Psoas muscle (tissue), 8 donors: Measurements from ENCODE around the gene GJB6. TPM values are rescaled to one million over a fixed set of nuclear protein-coding genes. Genes with fewer than 3 reads are reported as not detected.

Experiments
- ATAC-seq, 4 donors: fragments of 200-7000 bp; cut with Tn5 transposase; one replicate each; pipeline ENCODE4 v1.9.1; 2020; ENCODE audit warnings: moderate library complexity in 3 of 4, mild to moderate bottlenecking in 2 of 4
- DNase-seq, 2 donors: peaks; one replicate each; pipeline ENCODE4 v3.0.0-alpha.2; 2020
- H3K27ac ChIP-seq: fragments of 200-600 bp; one replicate; pipeline ENCODE4 v1.8.0; 2022
- H3K27me3 ChIP-seq, 3 donors: fragments of 200-600 bp in 1 of 3; one replicate each; pipeline versions ENCODE4 v1.6.1 to v1.8.0; 2013 to 2022; ENCODE audit warnings: low read length in 2 of 3, mild to moderate bottlenecking in 2 of 3, moderate library complexity in 1 of 3; ENCODE audit not compliant: insufficient read depth in 3 of 3
- H3K36me3 ChIP-seq, 2 donors: fragments of 200-600 bp in 1 of 2; one replicate each; pipeline versions ENCODE4 v1.6.1 to v1.8.0; 2013 to 2022; ENCODE audit warnings: low read depth in 1 of 2, mild to moderate bottlenecking in 1 of 2, moderate library complexity in 1 of 2; ENCODE audit not compliant: insufficient read depth in 1 of 2
- H3K4me1 ChIP-seq: fragments of 200-600 bp; one replicate; pipeline ENCODE4 v1.8.0; 2022
- H3K4me3 ChIP-seq: fragments of 200-600 bp; one replicate; pipeline ENCODE4 v1.8.0; 2022; ENCODE audit warnings: mild to moderate bottlenecking
- H3K9me3 ChIP-seq: fragments of 200-600 bp; one replicate; pipeline ENCODE4 v1.8.0; 2022
- CTCF ChIP-seq: fragments of 200-600 bp; IDR thresholded peaks from one replicate; pipeline ENCODE4 v1.8.0; 2022; ENCODE audit warnings: antibody characterized with exemption
- WGBS, 3 donors: extraction: QIAGEN DNeasy Blood & Tissue Kit; methylation state at CpG; one replicate each; pipeline versions ENCODE4 v1.1.6 to v1.1.7; 2013; 5-methylcytosine and 5-hydroxymethylcytosine counted together
- intact Hi-C, 2 donors: fragments of 100-400 bp; cut with DNase I; formaldehyde crosslinking; loops; one replicate each; pipeline versions ENCODE4 v1.11.0 to v1.14.2; 2022
- polyA plus RNA-seq, 3 donors: library from polyadenylated mRNA; stranded (reverse); fragments of 200-250 nt; gene quantifications; one replicate each; pipeline ENCODE4 v1.2.3, GENCODE V29; 2013
- total RNA-seq, 4 donors: library from RNA; stranded (reverse); fragmentation: NEBNext Ultra II Directional in 2 of 4; extraction: Animal tissue kit (Norgen Biotek cat#: 25700) in 2 of 4; gene quantifications; one replicate each; pipeline versions ENCODE4 v1.2.1 to v1.2.4, GENCODE V29; 2021 to 2023
- donor health status: healthy with polysubstance abuse.
- donor health status: DM: no; HTN: no; CAD: no; lungs with moderate emphysema.
- donor health status: Bipolar disorder and iron deficiency.
- donor health status: healthy.
- donor health status: DM: yes; HTN: yes; CAD: no.
- donor health status: DM: no; HTN: no; CAD: no.
- donor health status: DM: no; HTN: no; CAD: no.
- donor health status: DM: yes; HTN: yes; CAD: no.

Gene GJB6
- total and polyA plus RNA-seq, 7 donors = 0.03 TPM; not detected in 6

DNA sequence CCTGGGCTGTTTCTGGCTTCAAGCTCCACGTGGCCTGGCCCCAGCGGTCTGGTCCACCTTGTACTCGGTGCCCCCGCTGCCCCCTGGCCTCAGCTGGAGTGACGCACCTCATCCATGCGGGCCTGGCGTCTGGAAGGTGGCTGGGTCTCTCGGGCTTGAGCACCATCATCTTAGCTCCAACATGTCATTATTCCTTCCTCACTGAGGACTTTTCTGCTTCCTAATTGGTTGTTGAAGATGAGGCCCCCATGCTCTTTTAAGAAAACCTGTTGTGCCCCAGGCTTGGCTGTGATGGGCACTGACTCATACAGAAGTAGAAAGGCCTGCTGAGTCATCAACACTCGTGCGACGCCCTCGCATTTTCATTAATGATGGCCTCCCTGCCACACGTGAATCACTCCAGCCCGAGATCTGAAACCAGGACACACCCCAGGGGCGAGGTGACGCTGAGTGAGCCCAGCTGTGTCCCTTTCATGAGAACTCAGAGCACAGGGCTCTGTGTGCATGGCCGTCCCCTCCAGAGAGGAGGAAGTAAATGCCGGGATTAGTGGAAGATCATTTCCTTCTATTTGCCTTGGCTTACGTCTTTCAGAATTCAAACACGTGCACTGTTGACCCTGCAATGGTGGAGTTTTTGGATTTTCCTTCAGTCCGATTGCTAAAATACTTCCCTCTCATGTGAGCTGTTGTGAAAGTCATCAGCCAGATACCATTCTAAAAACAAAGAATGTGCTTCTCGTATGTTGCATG lies 57.3 kb downstream of the GJB6 start:
- DNase-seq (peak; percentile 74 to 77), ATAC-seq (peak; percentile 67 to 77 (median 76))
- WGBS, 3 donors = 45 to 51% (median 47%) methylated on average over 22 of the region's 22 CpGs
- H3K9me3 ChIP-seq = no peaks in the 10 kb centered on the region
- peaks cover 0 to 70% (median 15%) of the 10 kb centered on the region in 3 donors for H3K27me3 ChIP-seq
- no peak for TF ChIP-seq CTCF
- H3K4me3 ChIP-seq = no peak overlapping the region
- intact Hi-C loops = loop anchor here in 1 of 2 donors (10.0 kb wide), 1 partner anchor 750 kb away; no protein-coding TSS in a partner anchor
- no peak overlapping the region for H3K27ac ChIP-seq
- no peaks in the 10 kb centered on the region for H3K36me3 ChIP-seq
- H3K4me1 ChIP-seq = no peaks in the 10 kb centered on the region

- 83 to 91% (median 88%) methylated on average over 8 of the region's 8 CpGs for WGBS, 3 donors
- Histone ChIP-seq H3K27me3 (peaks cover 0 to 64% (median 12%) of the 10 kb centered on the region in 3 donors), H3K27ac (no peak overlapping the region), H3K4me3 (no peak overlapping the region), H3K9me3 (no peaks in the 10 kb centered on the region), H3K4me1 (no peaks in the 10 kb centered on the region), H3K36me3 (no peaks in the 10 kb centered on the region)
- no peak for ATAC-seq
- intact Hi-C loops = loop anchor here in 1 of 2 donors (10.0 kb wide), 1 partner anchor 752 kb away; no protein-coding TSS in a partner anchor
- no peak for TF ChIP-seq CTCF
- DNase-seq = no peak
Observed at GRCh38 chr13:20173116-20173746, 58.9 kb downstream of the GJB6 start.

Other genes with a start within 250 kb of the GJB6 start
- under 1 TPM in 1 of 4 donors, not detected in 3; 0.06 TPM for gene GJA3, start 71.3 kb downstream of the GJB6 start, total RNA-seq
- under 1 TPM in 1 of 3 donors, not detected in 2; 0.01 TPM for gene GJA3, start 71.3 kb downstream of the GJB6 start, polyA plus RNA-seq
- gene GJB2, start 39.4 kb downstream of the GJB6 start, total RNA-seq = under 1 TPM in 2 of 4 donors, not detected in 2; 0.11 to 0.26 TPM
- under 1 TPM; 0.07 to 0.47 (median 0.26) TPM for gene GJB2, start 39.4 kb downstream of the GJB6 start, polyA plus RNA-seq